ENCODE results near the gene IFI30.

DNA sequence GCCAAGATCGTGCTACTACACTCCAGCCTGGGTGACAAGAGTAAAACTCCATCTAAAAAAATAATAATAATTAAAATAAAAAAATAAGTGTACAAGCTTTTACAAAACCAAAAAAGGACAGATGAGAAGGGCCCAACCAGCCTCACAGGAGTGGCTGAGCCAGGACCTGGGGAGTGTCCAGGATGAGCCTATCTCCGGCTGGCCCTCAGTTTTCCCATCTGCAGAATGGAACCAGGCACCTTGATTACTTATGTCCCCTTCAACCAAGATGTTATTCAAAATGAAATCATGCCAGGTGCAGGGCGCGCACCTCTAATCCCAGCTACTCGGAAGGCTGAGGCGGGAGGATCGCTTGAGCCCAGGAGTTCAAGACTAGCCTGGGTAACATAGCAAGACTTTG lies 9.5 kb upstream of the IFI30 start:
- TF ChIP-seq CTCF (IDR thresholded peaks at IDR 0.05; ENCODE audit: low read depth, low read length, missing input control) (no peak), YY1 (IDR thresholded peaks at IDR 0.05) (no peak), EGR1 (IDR thresholded peaks at IDR 0.05; ENCODE audit: low read depth in 2 of 2) (no peak), TAF1 (conservative IDR thresholded peaks at IDR 0.05) (no peak), RAD21 (IDR thresholded peaks at IDR 0.05) (no peak), FOXA1 (IDR thresholded peaks at IDR 0.05) (no peak), JUND (IDR thresholded peaks at IDR 0.05) (no peak), RXRA (IDR thresholded peaks at IDR 0.05) (no peak)
- TF ChIP-seq, protein P1, sequence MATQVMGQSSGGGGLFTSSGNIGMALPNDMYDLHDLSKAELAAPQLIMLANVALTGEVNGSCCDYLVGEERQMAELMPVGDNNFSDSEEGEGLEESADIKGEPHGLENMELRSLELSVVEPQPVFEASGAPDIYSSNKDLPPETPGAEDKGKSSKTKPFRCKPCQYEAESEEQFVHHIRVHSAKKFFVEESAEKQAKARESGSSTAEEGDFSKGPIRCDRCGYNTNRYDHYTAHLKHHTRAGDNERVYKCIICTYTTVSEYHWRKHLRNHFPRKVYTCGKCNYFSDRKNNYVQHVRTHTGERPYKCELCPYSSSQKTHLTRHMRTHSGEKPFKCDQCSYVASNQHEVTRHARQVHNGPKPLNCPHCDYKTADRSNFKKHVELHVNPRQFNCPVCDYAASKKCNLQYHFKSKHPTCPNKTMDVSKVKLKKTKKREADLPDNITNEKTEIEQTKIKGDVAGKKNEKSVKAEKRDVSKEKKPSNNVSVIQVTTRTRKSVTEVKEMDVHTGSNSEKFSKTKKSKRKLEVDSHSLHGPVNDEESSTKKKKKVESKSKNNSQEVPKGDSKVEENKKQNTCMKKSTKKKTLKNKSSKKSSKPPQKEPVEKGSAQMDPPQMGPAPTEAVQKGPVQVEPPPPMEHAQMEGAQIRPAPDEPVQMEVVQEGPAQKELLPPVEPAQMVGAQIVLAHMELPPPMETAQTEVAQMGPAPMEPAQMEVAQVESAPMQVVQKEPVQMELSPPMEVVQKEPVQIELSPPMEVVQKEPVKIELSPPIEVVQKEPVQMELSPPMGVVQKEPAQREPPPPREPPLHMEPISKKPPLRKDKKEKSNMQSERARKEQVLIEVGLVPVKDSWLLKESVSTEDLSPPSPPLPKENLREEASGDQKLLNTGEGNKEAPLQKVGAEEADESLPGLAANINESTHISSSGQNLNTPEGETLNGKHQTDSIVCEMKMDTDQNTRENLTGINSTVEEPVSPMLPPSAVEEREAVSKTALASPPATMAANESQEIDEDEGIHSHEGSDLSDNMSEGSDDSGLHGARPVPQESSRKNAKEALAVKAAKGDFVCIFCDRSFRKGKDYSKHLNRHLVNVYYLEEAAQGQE (IDR thresholded peaks at IDR 0.05) = no peak
- TF ChIP-seq, protein P2, sequence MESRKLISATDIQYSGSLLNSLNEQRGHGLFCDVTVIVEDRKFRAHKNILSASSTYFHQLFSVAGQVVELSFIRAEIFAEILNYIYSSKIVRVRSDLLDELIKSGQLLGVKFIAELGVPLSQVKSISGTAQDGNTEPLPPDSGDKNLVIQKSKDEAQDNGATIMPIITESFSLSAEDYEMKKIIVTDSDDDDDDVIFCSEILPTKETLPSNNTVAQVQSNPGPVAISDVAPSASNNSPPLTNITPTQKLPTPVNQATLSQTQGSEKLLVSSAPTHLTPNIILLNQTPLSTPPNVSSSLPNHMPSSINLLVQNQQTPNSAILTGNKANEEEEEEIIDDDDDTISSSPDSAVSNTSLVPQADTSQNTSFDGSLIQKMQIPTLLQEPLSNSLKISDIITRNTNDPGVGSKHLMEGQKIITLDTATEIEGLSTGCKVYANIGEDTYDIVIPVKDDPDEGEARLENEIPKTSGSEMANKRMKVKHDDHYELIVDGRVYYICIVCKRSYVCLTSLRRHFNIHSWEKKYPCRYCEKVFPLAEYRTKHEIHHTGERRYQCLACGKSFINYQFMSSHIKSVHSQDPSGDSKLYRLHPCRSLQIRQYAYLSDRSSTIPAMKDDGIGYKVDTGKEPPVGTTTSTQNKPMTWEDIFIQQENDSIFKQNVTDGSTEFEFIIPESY (IDR thresholded peaks at IDR 0.05) = no peak
- TF ChIP-seq, protein P3, sequence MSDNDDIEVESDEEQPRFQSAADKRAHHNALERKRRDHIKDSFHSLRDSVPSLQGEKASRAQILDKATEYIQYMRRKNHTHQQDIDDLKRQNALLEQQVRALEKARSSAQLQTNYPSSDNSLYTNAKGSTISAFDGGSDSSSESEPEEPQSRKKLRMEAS (IDR thresholded peaks at IDR 0.05) = no peak
